ENCODE data around the gene RALA.
A peak's percentile ranks its signal among the peaks of the same experiment; 100 is the strongest.
"Not testable (repeated sequence)": the region's sequence is repeated elsewhere in the genome, so short reads cannot be mapped to it uniquely, and the experiment has no call there.

The RALA gene

GRCh38 chr7:39688611-39689480, 65.5 kb downstream of the RALA start:
- no peak for DNase-seq

GRCh38 chr7:39691821-39692220, 68.4 kb downstream of the RALA start:
- no peak for DNase-seq

- DNase-seq: not testable (repeated sequence)
Measured at GRCh38 chr7:39693086-39693485, 69.7 kb downstream of the RALA start.

GRCh38 chr7:39693812-39694211, 70.4 kb downstream of the RALA start:
- no peak for DNase-seq

- no peak for DNase-seq
Measured at GRCh38 chr7:39695852-39696586, 72.6 kb downstream of the RALA start.

- no peak for DNase-seq
Measured at GRCh38 chr7:39696631-39697030, 73.3 kb downstream of the RALA start.

GRCh38 chr7:39697483-39697882, 74.1 kb downstream of the RALA start:
- DNase-seq: no peak

GRCh38 chr7:39700165-39700564, 76.8 kb downstream of the RALA start:
- DNase-seq: no peak

- DNase-seq: no peak
Measured at GRCh38 chr7:39700932-39701331, 77.6 kb downstream of the RALA start.

- DNase-seq: no peak
Measured at GRCh38 chr7:39702133-39702532, 78.8 kb downstream of the RALA start.

GRCh38 chr7:39703144-39703543, 79.8 kb downstream of the RALA start:
- DNase-seq: no peak

GRCh38 chr7:39709029-39709428, 85.7 kb downstream of the RALA start:
- no peak for DNase-seq

- DNase-seq: peak; percentile 89
Measured at GRCh38 chr7:39709768-39710311, 86.5 kb downstream of the RALA start.

GRCh38 chr7:39712751-39713150, 89.4 kb downstream of the RALA start:
- no peak for DNase-seq

- DNase-seq: no peak
Measured at GRCh38 chr7:39714447-39715091, 91.2 kb downstream of the RALA start.

- no peak for DNase-seq
Measured at GRCh38 chr7:39720586-39720985, 97.2 kb downstream of the RALA start.

- DNase-seq: no peak
Measured at GRCh38 chr7:39721345-39721744, 98.0 kb downstream of the RALA start.

GRCh38 chr7:39721919-39722597, 98.7 kb downstream of the RALA start:
- no peak for DNase-seq

GRCh38 chr7:39727231-39728012, 104.0 kb downstream of the RALA start:
- no peak for DNase-seq

- DNase-seq: peak; percentile 99
Measured at GRCh38 chr7:39732837-39733804, 109.7 kb downstream of the RALA start.

Measured in right forelimb (tissue), 1 donor.